PFSK-1 (cell line): ENCODE results near the gene EXD3.

Source experiments
- FOXP2 ChIP-seq: optimal IDR thresholded peaks from 2 replicates; pipeline ENCODE3; 2011; ENCODE audit warnings: borderline replicate concordance, control low read depth, inconsistent platforms; ENCODE audit not compliant: insufficient read depth; ENCODE audit errors: extremely low read length, extremely low read depth
- POLR2AphosphoS5 ChIP-seq: IDR thresholded peaks from 2 replicates; pipeline ENCODE4 v1.6.1; 2012; ENCODE audit warnings: low read depth, mild to moderate bottlenecking, control low read depth, low read length, moderate library complexity
- REST ChIP-seq, 2 experiments: IDR thresholded peaks; 2 replicates each; pipeline versions ENCODE4 v1.6.1 to v1.8.0; 2011 to 2012; ENCODE audit warnings: low read depth in 2 of 2, low read length in 2 of 2, control low read depth in 1 of 2, inconsistent platforms in 1 of 2, mild to moderate bottlenecking in 1 of 2, moderate library complexity in 1 of 2; ENCODE audit not compliant: insufficient read depth in 1 of 2
- SIN3A ChIP-seq: IDR thresholded peaks from 2 replicates; pipeline ENCODE4 v1.6.1; 2012; ENCODE audit warnings: mild to moderate bottlenecking, low read length, moderate library complexity, borderline replicate concordance; ENCODE audit not compliant: insufficient read depth
- TAF1 ChIP-seq: IDR thresholded peaks from 2 replicates; pipeline ENCODE4 v1.6.1; 2012; ENCODE audit warnings: low read length, control low read depth, borderline replicate concordance; ENCODE audit not compliant: insufficient read depth

Gene EXD3

GRCh38 chr9:137385061-137385655, 37.8 kb downstream of the EXD3 start:
- TF ChIP-seq TAF1 (no peak), REST (IDR thresholded peaks at IDR 0.05; ENCODE audit: insufficient read depth in 1 of 2, low read depth in 2 of 2, low read length in 2 of 2) (no peak), FOXP2 (no peak), POLR2AphosphoS5 (no peak), SIN3A (no peak)

GRCh38 chr9:137383784-137384756, 38.9 kb downstream of the EXD3 start:
- TF ChIP-seq POLR2AphosphoS5 (no peak), TAF1 (no peak), REST (IDR thresholded peaks at IDR 0.05; ENCODE audit: insufficient read depth in 1 of 2, low read depth in 2 of 2, low read length in 2 of 2) (no peak), SIN3A (no peak), FOXP2 (no peak)

- TF ChIP-seq POLR2AphosphoS5 (no peak), REST (IDR thresholded peaks at IDR 0.05; ENCODE audit: insufficient read depth in 1 of 2, low read depth in 2 of 2, low read length in 2 of 2) (no peak), TAF1 (no peak), SIN3A (no peak), FOXP2 (no peak)
These were observed 39.7 kb downstream of the EXD3 start for GRCh38 chr9:137383081-137383783.

GRCh38 chr9:137382444-137383080, 40.4 kb downstream of the EXD3 start:
- no peak for TF ChIP-seq SIN3A
- no peak for TF ChIP-seq FOXP2
- no peak for TF ChIP-seq POLR2AphosphoS5
- TF ChIP-seq REST (IDR thresholded peaks at IDR 0.05; ENCODE audit: insufficient read depth in 1 of 2, low read depth in 2 of 2, low read length in 2 of 2), result no peak
- TF ChIP-seq TAF1, result no peak
